Measurements from ENCODE around the gene NR1D1.

NR1D1 gene

DNA sequence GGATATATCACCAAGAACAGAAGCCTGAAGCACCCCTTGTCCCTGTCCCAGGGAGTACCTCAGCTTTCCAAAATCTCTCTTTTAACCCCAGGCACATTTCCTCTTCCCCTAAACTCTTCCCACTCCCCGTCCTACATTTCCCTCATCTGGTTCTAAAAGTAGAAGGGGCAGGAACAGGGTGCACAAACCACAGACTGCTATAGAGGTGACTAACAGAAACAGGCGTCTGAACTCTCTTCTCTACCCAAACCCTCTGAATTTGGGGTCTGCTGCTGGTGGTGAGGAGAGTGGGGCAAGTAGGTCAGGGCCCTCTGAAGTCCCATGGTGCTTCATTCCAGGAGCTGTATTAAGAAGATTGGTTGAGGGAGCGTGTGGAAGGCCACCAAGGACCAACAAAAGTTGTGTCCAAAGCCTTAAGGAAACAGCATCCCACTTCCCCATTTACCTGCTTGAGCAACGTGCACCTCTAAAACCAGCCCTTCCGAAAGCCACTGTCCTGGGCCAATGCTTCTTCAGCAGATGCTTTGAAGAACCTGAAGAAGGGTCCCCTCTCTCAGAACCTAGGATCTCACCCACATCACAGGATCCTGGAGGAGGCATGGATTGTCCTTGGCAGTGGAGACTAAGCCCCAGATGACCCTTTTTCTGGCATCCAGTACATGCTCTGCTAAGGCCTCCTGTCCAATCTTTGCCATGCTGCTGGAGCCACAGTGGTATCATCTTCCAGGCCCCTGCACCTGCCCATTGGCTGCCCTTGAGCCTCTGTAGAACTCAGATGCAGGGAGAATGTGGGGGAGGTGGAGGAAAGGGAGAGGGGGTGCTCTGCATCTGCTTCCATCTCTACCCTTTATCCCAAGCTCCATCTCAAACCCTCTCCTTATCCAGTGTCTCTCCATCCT, 5.7 kb upstream of the NR1D1 start:
- TF ChIP-seq, protein P1, sequence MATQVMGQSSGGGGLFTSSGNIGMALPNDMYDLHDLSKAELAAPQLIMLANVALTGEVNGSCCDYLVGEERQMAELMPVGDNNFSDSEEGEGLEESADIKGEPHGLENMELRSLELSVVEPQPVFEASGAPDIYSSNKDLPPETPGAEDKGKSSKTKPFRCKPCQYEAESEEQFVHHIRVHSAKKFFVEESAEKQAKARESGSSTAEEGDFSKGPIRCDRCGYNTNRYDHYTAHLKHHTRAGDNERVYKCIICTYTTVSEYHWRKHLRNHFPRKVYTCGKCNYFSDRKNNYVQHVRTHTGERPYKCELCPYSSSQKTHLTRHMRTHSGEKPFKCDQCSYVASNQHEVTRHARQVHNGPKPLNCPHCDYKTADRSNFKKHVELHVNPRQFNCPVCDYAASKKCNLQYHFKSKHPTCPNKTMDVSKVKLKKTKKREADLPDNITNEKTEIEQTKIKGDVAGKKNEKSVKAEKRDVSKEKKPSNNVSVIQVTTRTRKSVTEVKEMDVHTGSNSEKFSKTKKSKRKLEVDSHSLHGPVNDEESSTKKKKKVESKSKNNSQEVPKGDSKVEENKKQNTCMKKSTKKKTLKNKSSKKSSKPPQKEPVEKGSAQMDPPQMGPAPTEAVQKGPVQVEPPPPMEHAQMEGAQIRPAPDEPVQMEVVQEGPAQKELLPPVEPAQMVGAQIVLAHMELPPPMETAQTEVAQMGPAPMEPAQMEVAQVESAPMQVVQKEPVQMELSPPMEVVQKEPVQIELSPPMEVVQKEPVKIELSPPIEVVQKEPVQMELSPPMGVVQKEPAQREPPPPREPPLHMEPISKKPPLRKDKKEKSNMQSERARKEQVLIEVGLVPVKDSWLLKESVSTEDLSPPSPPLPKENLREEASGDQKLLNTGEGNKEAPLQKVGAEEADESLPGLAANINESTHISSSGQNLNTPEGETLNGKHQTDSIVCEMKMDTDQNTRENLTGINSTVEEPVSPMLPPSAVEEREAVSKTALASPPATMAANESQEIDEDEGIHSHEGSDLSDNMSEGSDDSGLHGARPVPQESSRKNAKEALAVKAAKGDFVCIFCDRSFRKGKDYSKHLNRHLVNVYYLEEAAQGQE (IDR thresholded peaks at IDR 0.05; ENCODE audit: insufficient read depth in 1 of 2, low read depth in 2 of 2, low read length in 2 of 2), result no peak
- TF ChIP-seq TAF1 (IDR thresholded peaks at IDR 0.05; ENCODE audit: borderline replicate concordance, insufficient read depth, low read length) (no peak), FOXP2 (optimal IDR thresholded peaks at IDR 0.05; ENCODE audit: borderline replicate concordance, extremely low read depth, extremely low read length, insufficient read depth) (no peak), POLR2AphosphoS5 (IDR thresholded peaks at IDR 0.05; ENCODE audit: low read depth, low read length) (no peak), SIN3A (IDR thresholded peaks at IDR 0.05; ENCODE audit: borderline replicate concordance, insufficient read depth, low read length) (no peak)

DNA sequence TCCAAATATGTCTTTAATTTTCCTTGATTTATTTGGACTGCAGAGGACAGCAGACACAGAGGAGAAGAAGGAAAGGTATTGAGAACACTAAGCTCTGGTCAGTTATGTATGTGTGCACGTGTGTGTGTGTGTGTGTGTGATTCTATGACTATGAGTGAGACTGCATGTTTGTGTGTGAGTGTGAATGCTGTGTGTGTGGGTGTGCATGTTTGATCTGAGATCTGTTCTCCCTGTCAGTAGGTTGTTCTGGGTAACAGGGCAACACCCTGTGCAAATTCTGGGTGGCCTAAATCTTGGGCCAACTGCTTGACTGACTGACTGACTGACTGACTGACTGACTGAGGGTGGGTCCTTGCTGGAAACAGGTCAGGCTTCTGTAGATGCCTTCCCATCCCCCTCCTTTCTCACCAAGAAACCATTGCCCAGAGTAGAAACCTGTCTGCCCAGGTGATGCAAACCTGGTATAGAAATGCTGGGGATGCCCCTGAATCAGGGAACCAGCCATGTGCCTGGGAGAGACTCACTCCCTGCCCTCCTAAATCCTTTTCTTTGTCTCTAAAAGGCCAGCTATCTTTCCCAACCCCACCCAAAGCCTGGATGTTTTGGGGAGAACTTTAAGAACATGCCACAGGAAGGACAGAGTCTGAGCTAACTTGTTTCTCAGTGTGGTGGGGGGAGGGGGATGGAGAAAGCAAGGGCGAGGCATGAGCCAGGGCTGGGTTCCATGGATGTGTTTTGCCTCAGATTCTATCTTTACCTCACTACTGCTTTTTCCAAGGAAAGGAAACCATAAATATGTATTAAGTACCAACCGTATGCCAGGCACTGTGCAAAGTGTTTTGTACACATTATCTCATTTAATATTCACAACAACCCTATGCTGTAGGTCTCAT, 4.5 kb upstream of the NR1D1 start:
- TF ChIP-seq POLR2AphosphoS5 (IDR thresholded peaks at IDR 0.05; ENCODE audit: low read depth, low read length), result no peak
- no peak for TF ChIP-seq FOXP2 (optimal IDR thresholded peaks at IDR 0.05; ENCODE audit: borderline replicate concordance, extremely low read depth, extremely low read length, insufficient read depth)
- no peak for TF ChIP-seq TAF1 (IDR thresholded peaks at IDR 0.05; ENCODE audit: borderline replicate concordance, insufficient read depth, low read length)

DNA sequence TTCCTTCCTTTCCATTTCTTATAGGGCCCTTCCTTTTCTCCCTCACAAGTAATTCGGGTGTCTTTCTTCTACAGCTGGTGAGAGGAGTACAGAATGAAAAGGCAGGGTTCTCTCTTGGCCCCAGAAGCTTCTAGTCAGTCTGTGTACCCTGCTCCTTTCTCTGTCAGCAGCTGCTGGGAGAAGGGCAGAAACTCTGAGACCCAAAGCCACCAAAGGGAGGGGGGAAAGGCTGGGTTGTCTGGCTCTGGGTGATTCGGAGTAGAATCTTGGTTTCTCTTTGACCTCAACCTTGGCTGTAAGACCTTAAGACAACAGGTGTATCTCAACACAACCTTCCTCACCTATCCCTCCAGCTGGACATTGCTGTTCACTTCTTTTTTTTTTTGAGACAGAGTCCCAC, 3.3 kb upstream of the NR1D1 start:
- TF ChIP-seq, protein P1 (IDR thresholded peaks at IDR 0.05; ENCODE audit: insufficient read depth in 1 of 2, low read depth in 2 of 2, low read length in 2 of 2), result no peak
- TF ChIP-seq FOXP2 (optimal IDR thresholded peaks at IDR 0.05; ENCODE audit: borderline replicate concordance, extremely low read depth, extremely low read length, insufficient read depth), result no peak
- no peak for TF ChIP-seq TAF1 (IDR thresholded peaks at IDR 0.05; ENCODE audit: borderline replicate concordance, insufficient read depth, low read length)
- no peak for TF ChIP-seq POLR2AphosphoS5 (IDR thresholded peaks at IDR 0.05; ENCODE audit: low read depth, low read length)
- TF ChIP-seq SIN3A (IDR thresholded peaks at IDR 0.05; ENCODE audit: borderline replicate concordance, insufficient read depth, low read length), result no peak

GRCh38 chr17:40103071-40103661, 2.8 kb upstream of the NR1D1 start:
- TF ChIP-seq POLR2AphosphoS5 (IDR thresholded peaks at IDR 0.05; ENCODE audit: low read depth, low read length) (no peak), SIN3A (IDR thresholded peaks at IDR 0.05; ENCODE audit: borderline replicate concordance, insufficient read depth, low read length) (no peak), TAF1 (IDR thresholded peaks at IDR 0.05; ENCODE audit: borderline replicate concordance, insufficient read depth, low read length) (no peak), FOXP2 (optimal IDR thresholded peaks at IDR 0.05; ENCODE audit: borderline replicate concordance, extremely low read depth, extremely low read length, insufficient read depth) (no peak)
- TF ChIP-seq, protein P1 (IDR thresholded peaks at IDR 0.05; ENCODE audit: insufficient read depth in 1 of 2, low read depth in 2 of 2, low read length in 2 of 2), result no peak

All from PFSK-1 (cell line).